Hematopoietic multipotent progenitor cell treated with erythropoietin and hydrocortisone succinate and interleukin-3 and kit ligand, for 8 days (in vitro differentiated cells): Measurements from ENCODE around the gene CACNA2D2.

ENCODE experiments used
- DNase-seq: peaks from one replicate; pipeline ENCODE4 v3.0.0-alpha.2; 2015

The CACNA2D2 gene

DNA sequence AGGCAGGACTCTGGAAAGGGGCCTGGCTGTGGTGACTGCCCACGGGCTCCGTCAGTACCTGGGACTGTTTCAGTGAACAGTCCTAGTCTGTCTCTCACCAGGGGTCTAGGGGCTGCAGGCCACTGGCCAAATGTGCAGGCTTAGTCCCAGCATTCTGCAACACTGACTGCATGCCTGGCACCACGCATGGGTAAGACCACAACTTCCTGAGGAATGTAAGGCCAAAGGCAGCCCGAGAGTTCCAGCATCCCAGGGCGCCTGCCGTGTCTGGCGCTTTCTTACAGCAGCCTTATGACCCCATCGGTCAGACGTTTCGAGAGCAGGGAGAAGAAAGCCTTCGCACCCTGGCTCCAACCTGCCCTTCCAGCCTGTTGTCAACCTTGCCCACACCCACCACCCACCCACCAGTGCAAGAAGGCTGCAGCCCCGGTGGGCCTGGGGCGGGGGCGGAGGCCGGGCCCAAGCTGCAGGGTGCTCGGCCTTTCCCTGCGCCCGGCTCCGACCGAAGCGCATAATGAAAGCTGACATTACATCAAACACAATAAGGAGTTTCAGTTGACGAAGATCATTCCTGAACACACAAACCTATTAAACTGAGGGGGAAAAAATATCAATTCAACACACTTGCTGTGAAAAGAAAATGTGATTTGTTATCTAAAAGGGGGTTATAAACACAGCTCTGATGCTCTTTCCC lies 114.6 kb downstream of the CACNA2D2 start:
- DNase-seq: no peak

GRCh38 chr3:50388016-50388719 lies 115.3 kb downstream of the CACNA2D2 start:
- DNase-seq: peak; percentile 39

GRCh38 chr3:50385754-50386153 lies 117.7 kb downstream of the CACNA2D2 start:
- peak; percentile 56 for DNase-seq

GRCh38 chr3:50383750-50384149 lies 119.7 kb downstream of the CACNA2D2 start:
- DNase-seq: no peak

- DNase-seq: no peak
Observed at GRCh38 chr3:50382722-50383121, 120.7 kb downstream of the CACNA2D2 start.

- peak; percentile 47 for DNase-seq
Observed at GRCh38 chr3:50381383-50381782, 122.1 kb downstream of the CACNA2D2 start.

DNA sequence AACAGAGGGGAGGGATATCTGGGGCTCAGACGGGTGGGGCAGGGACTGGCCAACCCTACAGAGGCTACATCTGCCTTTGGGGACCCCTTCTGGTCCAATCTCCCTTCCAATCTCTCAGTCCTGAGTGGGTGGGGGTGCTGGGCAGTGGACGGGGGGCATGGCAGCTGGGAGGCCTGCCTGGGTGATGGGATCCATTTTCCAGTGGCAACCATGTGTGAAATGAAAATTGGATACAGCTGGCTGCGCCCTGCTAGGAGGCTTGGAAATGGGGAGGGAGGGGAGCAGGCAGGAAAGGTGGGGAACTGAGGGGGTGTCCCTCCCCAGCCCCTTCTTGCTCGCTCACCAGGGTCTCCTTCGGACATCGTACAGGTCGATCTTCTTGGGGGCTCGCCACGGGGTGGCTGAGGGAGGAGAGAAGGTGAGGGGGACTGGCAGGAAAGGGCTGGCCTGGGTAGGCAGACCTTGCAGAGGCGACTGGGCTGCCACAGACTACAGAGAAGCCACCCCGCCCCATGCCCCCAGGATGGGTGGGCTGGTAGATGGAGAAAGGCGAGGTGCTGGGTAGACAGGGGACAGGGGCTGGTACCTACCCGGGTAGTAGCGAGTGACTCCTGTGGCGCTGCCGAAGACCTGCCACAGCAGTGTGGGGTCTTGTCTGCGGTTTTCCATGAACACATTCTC lies 122.9 kb downstream of the CACNA2D2 start:
- DNase-seq: no peak

DNA sequence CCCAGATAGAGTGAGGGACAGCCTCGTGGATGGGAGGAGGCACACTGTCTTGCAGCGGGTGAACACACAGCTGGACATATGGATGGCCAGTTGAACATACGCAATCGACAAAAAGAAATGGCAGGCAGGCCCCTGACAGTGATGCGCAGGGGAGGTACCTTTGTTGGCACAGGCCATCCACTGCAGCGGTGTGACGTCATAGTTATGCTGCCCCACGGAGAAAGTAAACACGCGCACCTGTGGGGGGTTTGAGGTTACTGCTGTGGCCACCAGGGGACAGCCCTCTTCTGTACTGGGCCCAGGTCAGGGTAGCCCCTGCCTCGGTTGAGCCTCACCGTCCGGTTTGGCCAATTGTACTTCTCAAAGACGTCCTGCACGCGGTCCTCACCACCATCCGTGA lies 124.7 kb downstream of the CACNA2D2 start:
- DNase-seq: no peak

DNA sequence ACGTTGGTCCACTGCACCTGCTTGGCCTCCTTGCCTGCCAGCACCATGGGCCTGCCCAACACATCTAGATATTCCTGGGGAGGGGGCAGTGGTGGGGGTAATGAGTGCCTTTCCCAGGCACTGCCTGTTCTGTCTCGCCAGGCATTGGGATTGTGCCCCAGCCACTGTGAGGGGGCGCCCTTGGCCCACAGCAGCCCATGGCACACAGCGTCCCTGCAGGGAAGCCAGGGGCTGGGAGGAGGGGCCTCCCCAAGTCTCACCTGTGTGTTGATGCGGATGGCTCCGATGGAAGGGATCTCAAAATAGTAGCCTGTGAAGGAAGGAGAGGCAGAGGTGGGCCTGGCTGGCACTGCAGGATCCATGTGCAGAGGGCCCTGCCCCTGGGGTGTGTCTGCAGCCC lies 125.4 kb downstream of the CACNA2D2 start:
- DNase-seq: no peak

- no peak for DNase-seq
Observed at GRCh38 chr3:50375258-50375931, 128.0 kb downstream of the CACNA2D2 start.

DNA sequence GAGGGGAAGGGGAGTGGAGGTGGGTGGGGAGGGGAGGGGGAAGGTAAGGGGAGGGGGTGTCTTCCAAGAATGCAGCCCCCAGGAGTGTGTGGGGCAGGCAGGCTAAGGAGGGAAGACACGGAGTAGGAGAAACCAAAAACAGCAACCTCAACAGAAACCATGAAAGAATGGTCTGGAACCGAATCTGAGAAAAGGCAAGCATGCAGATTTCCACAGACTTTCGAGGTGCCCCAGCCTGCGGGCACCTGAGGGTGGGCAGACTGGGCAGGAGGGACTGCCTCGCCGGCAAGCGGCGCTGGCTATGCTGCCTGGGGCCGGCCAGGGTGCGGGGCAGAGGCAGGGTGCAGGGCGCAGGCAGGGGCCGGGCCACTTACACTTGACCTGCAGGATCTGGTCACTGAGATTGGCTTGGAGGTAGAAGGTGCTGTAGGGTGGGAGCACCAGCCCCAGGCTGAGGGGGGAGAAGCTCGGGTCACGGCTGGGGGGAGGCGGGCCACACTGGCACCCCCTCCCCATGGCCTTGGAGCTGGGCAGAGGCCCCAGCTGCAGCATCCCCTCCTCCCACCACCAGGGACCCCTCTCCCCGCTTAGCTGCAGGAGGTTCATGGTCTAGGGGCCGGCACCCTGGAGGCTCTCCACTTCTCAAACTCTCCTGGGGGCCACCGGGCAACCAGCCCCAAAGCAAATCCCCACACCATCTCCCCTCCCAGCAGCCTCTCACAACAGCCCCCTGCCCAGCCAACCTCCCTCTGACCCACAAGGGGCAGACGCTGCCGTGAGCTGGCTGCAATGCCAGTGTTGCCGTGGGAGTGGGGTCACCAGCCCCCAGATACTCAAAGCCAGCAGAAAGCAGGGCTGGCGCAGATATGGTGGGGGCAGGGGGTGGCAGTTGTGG lies 128.8 kb downstream of the CACNA2D2 start:
- no peak for DNase-seq

GRCh38 chr3:50373146-50374051 lies 130.0 kb downstream of the CACNA2D2 start:
- DNase-seq: no peak

DNA sequence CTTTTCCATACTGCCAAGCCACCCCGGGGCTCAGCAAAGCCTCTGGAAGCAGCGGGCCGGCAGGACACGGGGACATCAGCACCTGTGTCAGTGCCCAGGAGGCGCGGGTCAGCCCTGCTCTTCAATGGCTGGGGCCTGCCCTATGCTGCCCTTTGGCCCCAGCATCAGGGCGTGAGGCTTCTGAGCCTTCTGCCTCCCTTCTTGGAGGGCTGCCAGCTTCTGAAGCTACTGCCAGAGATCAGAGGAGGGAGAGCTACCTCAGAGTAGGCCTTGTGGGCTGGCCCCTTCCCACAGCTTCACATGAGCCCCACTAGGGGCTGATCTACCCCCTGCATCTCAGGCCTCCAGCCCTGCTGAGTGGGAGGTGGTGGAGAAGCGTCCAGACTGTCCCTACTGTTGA lies 131.1 kb downstream of the CACNA2D2 start:
- peak; percentile 78 for DNase-seq

GRCh38 chr3:50371133-50371685 lies 132.2 kb downstream of the CACNA2D2 start:
- no peak for DNase-seq

DNA sequence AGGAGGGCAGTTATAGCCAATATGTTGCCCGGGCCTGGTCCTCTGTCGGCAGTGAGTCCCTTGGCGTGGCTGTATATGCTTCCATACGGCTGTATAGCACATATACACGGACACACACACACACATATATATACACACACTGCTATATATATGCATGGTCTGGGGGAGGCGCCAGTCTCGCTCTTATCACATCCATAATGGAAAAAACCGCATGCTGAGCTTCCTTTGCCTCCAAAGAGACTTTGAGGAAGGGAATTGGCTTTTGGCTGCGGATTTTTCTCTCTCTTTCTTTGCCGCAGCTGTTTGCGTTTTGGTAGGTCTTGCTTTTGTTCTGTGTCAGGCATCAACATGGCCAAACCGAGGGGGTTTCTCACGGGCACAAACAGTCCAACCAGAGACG lies 132.8 kb downstream of the CACNA2D2 start:
- DNase-seq: peak; percentile 70

- DNase-seq: no peak
Observed at GRCh38 chr3:50369012-50369670, 134.3 kb downstream of the CACNA2D2 start.

- DNase-seq: no peak
Observed at GRCh38 chr3:50365842-50366220, 137.6 kb downstream of the CACNA2D2 start.

DNA sequence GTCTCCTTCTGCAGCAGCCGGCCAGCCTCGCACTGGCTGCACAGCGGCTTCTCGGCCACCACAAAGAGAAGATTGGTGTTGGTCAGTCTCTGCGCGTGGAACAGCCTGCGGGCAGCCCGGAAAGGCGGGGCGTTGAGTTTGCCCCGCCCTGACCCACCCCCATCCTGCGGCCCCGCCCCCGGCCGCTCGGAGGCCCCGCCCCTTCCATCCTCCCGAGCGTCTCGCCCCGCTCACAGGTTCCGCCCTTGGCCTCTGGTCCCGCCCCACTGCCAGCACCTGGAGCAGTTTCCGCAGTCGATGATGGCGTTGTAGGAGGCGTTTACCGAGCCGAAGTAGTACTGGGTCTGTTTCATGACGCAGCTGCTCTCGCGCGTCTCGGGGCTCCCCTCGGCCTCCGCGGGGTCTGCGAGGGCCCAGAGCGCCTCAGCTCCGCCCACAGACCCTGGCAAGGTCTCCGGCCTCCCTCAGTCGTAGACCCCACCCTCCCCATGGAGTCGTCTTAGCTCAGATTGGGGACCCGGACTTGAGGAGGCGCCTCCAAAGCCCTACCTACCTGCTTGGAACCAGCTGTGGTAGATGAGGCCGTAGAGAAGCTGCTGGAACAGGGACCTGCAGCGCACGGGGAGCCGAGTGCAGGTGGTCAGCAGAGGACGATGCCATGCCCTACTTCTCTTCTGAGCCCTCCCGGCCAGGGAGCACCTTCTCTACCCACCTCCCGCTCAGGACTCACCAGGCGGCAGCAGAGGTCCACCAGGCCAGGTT lies 138.2 kb downstream of the CACNA2D2 start:
- DNase-seq: peak; percentile 85

DNA sequence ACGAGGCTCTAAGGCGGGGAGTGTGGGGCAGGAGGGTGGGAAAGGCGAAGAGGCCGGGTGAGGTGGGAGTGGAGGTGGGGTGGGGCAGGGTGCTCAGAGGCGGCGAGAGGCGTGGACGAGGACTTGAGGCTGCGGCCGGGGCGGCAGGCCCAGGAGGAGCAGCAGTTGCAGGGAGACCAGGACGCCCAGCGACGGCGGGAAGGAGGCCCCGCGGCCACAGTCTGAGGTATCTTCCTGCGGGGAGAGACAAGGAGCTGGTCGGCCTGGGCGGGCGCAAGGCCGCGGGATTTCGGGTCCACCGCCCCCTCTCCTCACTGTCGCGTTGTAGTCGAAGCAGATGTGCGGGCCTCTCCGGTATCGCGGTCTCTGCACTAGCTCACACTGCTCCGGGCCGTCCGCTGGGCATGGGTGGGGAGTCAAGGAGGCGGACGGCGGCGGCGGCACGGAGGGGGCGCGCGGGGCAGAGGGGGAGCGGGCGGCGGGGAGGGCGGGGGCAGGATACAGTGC lies 138.8 kb downstream of the CACNA2D2 start:
- no peak for DNase-seq

- no peak for DNase-seq
Observed at GRCh38 chr3:50359760-50360110, 143.7 kb downstream of the CACNA2D2 start.
